GM21528 (cell line): ENCODE data around the gene MTCL1.

Experiments used
- ATAC-seq: cut with Tn5 transposase; IDR thresholded peaks from one replicate; pipeline ENCODE4 v1.9.1; 2021; ENCODE audit warnings: mild to moderate bottlenecking, moderate library complexity; ENCODE audit not compliant: unreplicated experiment, low FRiP score

MTCL1 gene

DNA sequence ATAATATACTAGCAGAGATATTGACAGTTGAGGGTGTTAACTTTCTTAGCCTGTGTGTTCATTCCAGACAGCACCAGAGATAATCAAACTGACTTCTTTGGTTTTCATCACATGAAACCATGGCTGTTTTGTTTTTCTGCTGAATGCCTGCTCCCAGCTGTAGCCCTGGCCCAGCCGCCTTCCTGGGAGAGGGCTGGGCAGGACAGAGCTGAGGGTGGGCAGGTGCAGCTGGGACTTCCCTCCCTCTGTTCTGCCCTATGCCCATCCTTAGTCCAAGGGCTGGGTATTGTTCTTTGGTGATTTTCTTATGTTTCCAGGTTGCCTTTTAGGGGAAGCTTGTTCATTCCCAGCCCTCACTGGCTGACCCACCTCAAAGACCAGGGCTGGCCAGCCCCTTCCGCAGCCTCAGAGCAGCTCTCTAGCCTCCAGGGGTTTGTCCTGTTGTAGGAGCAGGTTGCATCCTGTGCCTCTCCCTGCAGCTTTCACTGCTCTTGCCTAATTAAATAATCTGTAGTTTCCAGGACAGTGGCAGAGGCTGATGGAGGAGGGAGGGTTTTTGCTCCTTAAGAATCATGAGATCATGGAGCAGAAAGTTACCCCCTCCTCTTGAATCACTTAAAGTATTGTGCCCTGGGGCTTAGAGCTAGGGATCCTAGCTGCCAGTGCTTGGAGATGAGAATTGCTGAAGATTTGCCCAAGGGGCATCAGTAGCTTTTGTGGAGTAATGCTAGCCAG lies 61.4 kb downstream of the MTCL1 start:
- ATAC-seq, result no peak

DNA sequence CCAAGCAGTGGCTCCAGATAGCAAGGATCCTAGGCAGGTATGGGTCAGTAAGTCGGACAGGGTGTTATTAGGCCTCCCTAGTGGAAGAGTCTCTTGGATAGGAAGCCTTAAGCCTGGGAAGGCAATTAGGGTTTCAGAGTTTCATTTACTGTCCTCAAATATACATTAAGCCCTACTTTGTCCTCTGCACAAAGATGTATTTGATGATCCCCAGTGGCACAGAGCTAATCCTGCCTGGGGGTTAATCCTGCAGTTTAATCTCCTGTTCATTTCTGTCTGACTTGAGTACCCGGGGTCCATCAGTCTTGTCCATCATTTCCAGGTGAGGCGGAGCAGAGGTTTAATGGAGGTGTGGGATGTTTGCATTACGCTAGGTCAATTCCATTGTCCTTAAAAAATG lies 62.0 kb downstream of the MTCL1 start:
- ATAC-seq, result no peak

DNA sequence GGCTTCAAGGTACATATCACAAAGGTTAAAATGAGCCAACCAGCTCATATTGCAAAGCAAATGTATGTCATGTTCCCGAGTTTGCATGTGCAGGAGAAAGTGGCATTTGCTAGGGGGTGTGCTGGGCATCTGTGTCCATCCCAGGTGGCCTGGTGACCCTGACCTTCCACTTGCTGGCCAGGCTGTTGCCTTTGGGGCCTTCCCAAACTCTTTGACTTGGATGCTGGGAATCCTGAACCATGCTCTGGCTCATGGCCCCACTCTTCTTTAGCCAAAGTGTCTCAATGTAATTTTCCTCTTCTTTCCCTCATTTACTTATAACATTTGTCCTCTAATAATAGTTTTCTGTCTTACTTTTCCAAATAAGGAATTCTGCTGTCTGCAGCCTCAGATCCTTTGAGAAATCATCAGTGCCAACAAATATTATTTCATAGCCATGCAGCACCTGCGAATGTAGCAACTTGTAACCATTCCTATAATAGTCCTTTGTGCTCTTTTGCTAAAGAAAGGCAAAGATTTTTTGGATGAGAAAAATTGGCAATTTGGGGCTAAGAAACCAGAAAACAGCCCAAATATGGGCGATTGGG lies 64.2 kb downstream of the MTCL1 start:
- ATAC-seq, result no peak

DNA sequence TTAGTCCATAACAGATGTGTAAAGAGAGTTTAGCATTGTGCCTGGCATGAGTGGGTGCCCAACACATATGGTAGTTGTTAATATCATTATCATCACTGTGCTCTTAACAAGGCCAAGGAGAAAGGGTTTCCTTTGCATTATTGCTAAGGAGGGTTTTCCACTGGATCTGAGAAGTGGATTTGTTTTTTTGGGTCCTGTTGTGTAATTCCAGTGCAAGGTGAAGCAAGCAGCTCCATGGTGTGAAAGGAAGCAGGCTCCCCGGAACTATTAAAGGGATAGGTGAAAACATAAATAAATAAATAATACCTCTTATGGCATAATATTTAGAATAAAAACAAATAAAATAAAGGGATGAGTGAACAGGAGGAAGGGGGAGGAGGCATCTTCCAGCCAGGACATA lies 65.3 kb downstream of the MTCL1 start:
- no peak for ATAC-seq

DNA sequence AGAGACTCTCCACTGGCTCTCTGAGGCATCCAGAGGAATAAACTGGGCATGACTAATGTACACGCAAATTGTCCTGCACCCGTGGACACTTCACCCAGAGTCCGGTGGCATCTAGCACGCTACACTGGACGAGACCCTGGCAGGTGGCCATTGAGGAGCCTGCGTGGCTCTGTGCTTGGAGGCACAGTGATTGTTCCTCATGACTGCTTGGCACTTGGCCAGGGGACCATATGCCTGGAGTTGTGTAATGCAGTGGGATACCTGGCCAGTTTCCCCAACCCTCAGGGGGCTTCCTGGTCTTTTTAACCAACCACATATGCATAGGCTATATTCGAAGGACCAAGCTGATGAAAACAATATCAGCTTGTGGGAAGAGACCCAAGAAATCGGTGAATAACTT lies 66.6 kb downstream of the MTCL1 start:
- no peak for ATAC-seq

DNA sequence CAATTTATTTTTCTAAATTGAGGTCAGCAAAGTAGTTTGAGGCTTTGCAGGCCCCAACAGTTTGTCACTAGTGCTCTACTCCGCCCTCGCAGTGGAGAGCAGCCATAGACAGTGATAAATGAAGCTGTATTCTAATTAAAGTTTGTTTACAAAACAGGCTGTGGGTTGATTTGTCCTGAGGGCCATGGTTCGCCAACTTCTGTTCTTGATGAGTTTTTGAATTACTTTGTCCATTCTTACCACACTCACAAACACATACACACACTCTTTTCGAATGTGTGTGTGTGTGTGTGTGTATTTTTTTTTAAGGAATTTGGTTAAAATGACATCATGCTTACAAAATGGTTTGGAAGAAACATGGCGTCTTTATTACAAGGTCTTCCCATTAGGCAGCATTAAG lies 68.6 kb downstream of the MTCL1 start:
- ATAC-seq, result no peak

DNA sequence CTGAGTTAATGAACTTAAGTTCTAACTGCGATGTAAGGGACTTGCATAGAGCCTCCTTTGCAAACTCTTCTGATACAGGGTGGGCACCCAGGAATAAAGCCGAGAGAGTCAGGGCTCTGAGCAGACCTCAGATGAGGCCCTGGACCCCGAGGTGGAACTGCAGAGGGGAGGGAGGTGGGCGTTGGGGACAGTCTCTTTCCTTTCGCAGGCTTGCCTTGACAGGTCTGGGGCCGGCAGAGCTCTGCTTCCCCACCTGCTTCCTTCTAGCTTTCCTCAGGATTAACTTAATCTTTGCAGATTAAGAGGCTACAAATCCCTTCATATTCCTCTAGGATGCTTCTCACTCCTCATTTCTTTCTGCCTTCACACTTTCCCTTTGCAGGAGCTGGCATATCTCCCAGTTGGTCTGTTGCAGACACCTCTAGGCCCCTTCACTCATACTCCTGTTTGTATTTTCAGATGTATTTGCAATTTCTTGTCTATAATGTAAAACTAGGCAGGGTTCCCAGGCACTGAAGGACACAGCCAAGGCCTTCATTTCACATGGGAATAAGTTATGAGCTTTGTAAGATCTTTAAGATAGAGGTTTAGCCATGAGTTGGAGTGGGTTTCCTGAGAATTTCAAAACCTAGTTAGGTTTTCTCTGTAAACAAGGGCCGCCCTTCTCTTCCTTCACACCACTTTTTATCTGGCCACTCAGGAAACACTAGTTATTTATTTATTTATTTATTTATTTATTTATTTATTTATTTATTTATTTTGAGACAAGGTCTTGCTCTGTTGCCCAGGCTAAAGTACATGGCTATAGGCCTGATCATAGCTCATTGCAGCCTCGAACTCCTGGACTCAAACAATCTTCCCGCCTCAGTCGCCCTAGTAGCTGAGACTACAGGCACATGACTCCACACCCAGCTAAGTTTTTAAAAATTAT lies 70.9 kb downstream of the MTCL1 start:
- ATAC-seq, result no peak

DNA sequence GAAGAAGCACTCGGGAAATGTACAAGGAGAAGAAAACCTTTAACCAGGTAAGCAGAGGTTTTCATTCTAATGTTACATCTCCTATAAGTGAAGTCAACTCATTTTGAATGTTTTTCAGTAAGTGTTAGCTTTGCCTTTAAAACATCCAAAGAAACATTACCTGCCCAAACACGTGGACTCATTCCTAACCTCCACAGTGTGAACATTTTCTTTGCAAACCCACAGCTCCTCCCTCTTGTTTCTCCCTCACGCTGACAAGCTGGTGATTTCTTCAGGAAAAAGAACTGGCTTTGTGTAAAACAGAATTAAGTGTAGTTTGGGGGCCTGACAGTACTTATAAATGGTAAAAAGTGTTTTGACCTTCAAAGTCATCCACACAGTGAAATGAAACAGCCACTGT lies 72.5 kb downstream of the MTCL1 start:
- ATAC-seq, result no peak

DNA sequence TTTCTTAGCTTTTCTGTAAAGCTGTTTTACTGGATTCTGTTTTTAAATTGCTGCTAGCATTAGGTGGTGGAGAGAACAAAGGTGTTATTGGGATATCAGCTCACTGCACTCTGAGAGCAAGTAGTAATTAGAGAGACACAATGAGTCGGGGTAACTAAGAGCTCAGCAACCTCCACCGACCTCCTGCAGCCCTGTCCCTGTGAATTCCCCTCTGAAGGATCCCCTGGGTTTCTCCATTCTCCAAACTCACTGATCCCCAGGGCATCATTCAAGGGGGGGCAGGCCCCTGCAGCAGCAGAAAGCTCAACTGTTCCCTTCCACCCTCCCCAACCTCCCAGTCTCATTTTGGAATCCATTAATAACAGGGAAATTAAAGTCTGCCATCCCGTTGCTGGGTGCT lies 73.0 kb downstream of the MTCL1 start:
- ATAC-seq, result no peak

DNA sequence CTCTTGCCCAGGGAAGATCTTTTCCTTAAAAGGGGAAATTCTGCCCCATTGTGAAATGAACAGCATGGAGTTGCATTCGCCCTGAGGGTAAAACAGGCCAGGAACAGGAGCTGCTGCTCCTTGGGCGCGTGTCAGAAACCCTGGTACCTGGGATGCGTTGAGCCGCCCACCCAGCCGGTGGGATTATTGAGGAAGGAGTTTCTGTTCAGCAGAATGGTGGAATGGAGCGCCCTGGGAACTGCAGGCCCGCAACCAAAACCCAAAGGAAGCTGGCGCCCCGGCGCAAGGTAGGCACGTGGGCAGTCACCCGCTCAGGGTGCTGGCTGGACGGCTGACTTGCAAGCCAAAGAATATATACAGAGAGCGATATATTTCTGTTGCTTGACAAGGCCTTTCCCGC lies 73.5 kb downstream of the MTCL1 start:
- no peak for ATAC-seq

DNA sequence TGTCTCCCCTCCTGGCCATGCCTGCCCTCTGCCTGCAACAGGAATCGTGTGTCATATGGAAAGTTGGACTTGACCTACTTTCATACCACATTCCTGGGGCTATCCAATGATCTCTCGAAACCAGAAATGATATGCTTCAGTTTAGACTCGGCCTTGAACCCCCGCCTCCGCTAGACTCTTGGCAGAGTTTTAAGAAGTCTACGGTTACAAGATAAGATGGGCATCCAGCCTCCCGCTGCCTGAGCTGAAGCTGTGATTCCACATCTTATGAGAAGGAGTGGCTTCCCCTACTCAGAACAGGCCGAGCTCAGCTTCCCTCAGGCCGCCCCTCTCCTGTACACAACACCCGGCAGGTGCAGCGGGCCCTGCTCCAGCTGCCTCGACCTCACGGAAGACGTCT lies 73.9 kb downstream of the MTCL1 start:
- no peak for ATAC-seq

DNA sequence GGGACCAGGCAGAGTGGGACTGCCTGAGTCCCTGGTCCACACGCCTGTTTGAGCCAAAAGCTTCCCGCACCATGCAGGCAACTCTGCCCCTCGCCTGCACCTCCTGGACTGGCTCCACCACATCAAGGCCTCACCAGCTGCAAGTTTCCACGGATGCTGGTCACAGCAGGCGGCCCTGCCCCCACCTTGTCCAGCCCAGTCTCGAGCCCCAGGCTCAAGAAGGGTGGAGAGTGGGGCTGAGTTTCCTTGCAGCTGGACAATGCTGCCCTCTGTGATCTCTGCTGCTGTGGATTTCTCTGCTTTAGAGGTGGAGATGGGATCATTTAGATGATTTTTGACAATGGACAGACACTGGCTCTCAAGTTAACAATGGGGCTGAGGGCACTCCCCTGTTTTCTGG lies 74.9 kb downstream of the MTCL1 start:
- ATAC-seq, result no peak

DNA sequence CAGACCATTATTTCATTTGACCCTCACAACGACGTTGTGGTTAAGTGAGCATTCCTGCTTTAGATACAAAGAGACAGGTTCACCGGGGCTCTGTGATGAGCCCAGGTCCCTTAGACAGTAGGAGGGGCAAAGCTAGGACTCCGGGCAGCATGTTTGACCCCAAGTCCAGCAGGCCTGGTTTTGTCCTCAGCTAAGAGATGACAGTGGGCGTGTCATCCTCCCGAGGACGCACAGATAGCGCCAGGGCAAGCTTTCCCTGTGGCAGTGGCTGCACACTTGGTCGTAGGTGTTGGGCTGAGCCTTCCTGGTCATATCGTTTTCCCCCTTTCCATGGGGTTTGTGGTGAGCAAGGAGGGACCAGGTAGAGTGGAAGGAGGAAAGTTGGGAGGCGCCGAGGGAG lies 76.3 kb downstream of the MTCL1 start:
- ATAC-seq, result no peak

DNA sequence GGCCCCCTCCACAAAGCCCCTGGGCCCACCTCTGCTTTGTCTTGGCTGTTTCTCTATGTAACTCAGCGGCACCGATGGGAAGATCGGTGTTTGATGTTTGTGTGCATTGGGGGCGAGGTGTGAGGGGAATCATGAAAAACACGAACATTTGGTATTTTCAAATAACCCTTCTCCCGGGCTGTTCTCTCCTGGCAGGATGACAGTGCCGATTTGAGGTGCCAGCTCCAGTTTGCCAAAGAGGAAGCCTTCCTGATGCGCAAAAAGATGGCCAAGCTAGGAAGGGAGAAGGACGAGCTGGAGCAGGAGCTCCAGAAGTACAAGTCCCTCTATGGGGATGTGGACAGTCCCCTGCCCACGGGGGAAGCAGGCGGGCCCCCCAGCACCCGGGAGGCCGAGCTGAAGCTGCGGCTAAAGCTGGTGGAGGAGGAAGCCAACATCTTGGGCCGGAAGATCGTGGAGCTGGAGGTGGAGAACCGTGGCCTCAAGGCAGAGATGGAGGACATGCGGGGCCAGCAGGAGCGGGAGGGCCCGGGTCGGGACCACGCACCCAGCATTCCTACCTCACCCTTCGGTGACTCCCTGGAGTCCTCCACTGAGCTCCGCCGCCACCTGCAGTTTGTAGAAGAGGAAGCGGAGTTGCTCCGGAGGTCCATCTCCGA lies 78.1 kb downstream of the MTCL1 start:
- ATAC-seq, result no peak

DNA sequence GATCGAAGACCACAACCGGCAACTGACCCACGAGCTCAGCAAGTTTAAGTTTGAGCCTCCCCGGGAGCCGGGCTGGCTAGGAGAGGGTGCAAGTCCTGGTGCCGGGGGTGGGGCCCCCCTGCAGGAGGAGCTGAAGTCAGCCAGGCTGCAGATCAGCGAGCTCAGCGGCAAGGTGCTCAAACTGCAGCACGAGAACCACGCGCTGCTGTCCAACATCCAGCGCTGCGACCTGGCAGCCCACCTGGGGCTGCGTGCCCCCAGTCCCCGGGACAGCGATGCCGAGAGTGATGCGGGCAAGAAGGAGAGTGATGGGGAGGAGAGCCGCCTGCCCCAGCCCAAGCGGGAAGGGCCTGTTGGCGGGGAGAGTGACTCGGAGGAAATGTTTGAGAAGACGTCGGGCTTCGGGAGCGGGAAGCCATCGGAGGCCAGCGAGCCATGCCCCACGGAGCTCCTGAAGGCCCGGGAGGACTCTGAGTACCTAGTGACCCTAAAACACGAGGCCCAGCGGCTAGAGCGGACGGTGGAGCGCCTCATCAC lies 78.7 kb downstream of the MTCL1 start:
- ATAC-seq, result no peak

DNA sequence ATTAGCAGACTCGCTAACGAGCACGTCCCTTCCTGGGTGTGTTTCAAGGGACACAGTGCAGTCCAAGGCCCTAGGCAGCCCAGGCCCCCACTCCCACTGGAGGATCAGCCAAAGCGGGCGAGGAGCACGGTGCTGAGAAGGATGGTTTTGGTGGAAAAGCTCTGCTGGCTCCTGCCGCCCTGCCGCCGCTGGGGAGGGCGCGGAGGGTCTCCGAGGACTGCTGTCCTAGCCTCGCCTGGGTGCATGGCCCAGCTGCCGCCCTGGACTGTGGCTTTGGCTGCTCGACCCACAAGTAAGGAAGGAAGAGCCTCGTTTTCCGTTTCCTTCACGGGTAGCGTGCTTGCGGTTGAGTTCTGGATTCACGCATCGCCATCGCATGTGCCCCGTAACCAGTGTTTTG lies 79.9 kb downstream of the MTCL1 start:
- no peak for ATAC-seq

DNA sequence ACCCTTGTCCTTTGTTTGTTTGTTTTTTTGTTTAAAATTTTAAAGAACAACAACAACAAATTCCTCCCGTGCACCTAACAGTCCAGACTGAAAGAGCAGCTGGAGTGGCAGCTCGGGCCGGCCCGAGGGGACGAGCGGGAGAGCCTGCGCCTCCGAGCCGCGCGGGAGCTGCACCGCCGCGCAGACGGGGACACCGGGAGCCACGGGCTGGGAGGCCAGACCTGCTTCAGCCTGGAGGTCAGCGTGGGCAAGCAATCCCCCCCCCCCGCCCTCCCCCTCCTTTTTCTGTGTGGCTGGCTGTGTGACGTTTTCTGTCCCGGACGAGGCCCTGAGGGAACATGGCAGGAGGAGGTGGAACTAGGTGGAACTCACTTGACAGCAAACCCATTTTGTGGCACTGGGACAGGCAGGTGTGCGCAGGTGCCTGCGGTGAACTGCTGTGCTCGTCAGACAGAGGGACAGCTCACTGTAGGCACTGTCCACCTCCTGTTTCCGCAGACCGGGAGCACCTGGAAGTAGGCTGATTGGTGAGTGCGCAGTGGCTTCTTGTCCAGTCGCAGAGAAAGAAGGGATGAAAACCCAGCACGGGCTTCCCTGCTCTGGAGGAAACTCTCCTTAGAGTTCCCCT lies 80.6 kb downstream of the MTCL1 start:
- no peak for ATAC-seq

DNA sequence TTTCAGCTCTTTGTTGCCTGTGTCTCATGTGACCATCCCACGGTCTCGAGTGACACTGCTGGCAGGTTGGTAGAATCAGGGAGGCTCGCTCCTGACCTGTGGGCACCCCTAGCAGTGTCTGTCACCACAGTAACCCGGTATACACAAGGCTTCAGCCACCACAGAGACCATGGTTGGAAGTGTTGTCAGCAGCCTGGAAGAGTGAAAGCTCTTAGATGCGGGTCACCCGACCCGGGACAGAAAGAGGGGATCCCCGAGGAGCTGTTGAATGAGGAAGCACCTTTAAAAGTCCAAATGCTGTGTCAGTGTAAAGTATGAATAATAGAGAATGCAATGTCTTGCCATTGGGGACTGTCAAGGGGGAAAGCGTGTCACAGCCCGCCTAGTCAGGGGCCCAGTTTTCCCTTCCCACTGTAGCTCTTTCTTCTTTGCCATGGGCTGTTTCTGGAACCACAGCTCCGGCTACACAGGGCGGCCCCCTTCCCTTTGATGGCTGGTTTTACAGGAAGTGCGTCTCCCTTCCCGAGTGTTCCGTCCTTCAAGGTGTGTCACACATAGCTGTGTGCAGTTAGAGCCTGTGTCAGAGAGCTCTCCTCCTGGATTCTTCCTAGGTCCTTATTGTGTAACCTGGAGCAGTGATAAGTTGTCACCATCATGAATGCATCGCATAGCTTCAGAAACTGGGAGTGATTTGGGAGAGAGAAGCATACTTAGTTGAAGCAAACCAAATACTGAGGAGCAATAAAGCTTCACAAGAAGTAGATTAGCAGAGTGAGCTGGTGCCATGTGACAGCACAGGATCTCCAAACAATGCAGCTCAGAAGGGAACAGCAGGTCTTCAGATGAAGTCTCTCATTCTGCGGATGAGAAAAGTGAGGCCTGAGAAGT lies 81.4 kb downstream of the MTCL1 start:
- no peak for ATAC-seq

DNA sequence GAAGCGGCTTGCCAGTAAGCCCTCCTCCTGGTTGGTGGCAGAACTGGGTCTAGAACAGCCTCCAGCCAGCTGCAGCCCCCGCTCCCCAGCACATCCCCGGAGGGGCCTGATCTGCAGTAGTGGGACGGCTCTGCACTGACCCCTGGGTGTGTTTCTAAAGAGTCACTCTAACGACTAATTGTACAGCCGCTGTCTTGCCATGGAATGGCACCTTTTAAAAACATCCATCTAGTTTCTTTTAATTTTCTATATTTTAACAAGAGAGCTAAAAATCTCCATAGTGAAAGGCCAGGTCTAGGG lies 82.0 kb downstream of the MTCL1 start:
- no peak for ATAC-seq

DNA sequence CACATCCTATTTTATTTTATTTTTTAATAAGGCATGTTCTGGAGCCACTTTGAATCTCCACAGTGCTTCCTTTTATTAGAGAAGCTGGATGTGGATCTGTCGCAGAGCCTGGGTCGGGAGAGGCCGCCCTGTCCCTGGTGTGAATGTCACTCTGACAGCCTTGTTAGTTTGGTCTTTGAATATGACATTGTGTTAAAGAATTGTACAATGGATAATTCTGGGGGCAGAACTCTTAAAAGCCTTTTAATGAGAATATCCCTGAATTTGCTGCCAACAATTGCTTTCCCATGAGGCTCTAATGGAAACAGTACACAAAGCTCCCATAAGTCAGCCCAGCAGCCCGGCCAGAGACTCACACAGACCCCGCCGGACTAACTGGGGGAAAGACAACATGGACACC lies 82.4 kb downstream of the MTCL1 start:
- ATAC-seq, result no peak
